Left ventricle myocardium inferior (tissue), 1 donor: ENCODE data around the gene SH3TC1. TPM values are rescaled to one million over a fixed set of nuclear protein-coding genes. Genes with fewer than 3 reads are reported as not detected.

ENCODE experiments used
- DNase-seq: peaks from one replicate; pipeline ENCODE4 v3.0.0-alpha.2; 2020
- H3K27ac ChIP-seq: fragments of 200-600 bp; replicated peaks from 2 replicates; pipeline ENCODE4 v1.8.0; 2021
- H3K27me3 ChIP-seq: fragments of 200-600 bp; 2 replicates; pipeline ENCODE4 v1.8.0; 2021; ENCODE audit warnings: low read depth
- H3K36me3 ChIP-seq: fragments of 200-600 bp; 2 replicates; pipeline ENCODE4 v1.8.0; 2021
- H3K4me1 ChIP-seq: fragments of 200-600 bp; 2 replicates; pipeline ENCODE4 v1.8.0; 2021
- H3K4me3 ChIP-seq: fragments of 200-600 bp; 2 replicates; pipeline ENCODE4 v1.8.0; 2021; ENCODE audit warnings: mild to moderate bottlenecking, moderate library complexity
- H3K9me3 ChIP-seq: fragments of 200-600 bp; replicated peaks from 2 replicates; pipeline ENCODE4 v1.8.0; 2021
- CTCF ChIP-seq: fragments of 200-600 bp; IDR thresholded peaks from 2 replicates; pipeline ENCODE4 v1.8.0; 2021; ENCODE audit warnings: antibody characterized with exemption, mild to moderate bottlenecking, borderline replicate concordance
- intact Hi-C: fragments of 100-400 bp; cut with micrococcal nuclease; formaldehyde crosslinking; loops from one replicate; pipeline ENCODE4 v1.11.0; 2022
- total RNA-seq: library from RNA; stranded (reverse); fragmentation: NEBNext Ultra II Directional; extraction: Animal tissue kit (Norgen Biotek cat#: 25700); gene quantifications from one replicate; pipeline ENCODE4 v1.2.1, GENCODE V29; 2021
- donor health status: DM: no; HTN: yes; CAD: no; lungs with severe emphysema.

SH3TC1 gene
- total RNA-seq, 1 donor from 2014 or later, result 13.6 TPM

DNA sequence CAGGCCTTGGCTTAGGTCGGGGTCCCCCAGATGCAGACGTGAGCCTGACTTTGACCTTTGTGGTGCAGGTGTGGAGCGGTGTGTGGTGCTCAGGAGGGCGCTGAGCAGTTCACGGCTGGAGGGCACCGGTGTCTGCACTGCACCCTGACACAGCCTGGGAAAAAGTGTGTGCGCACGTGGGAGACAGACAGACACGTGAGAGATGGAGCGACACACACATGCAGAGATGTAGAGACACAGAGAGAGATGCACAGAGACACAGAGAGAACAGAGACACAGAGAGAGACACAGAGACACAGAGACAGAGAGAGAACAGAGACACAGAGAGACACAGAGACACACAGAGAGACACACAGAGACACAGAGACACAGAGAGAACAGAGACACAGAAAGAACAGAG, 64.3 kb downstream of the SH3TC1 start:
- TF ChIP-seq CTCF, result no peak
- peaks cover 31% of the 10 kb centered on the region for H3K4me1 ChIP-seq
- H3K4me3 ChIP-seq, result no peak overlapping the region
- no peak overlapping the region for H3K27ac ChIP-seq
- no peaks in the 10 kb centered on the region for H3K9me3 ChIP-seq
- H3K36me3 ChIP-seq, result no peaks in the 10 kb centered on the region
- no peaks in the 10 kb centered on the region for H3K27me3 ChIP-seq
- intact Hi-C loops, result no loop called here
- no peak for DNase-seq

- no peaks in the 10 kb centered on the region for H3K9me3 ChIP-seq
- H3K4me1 ChIP-seq, result peaks cover 38% of the 10 kb centered on the region
- intact Hi-C loops, result no loop called here
- no peak for TF ChIP-seq CTCF
- no peaks in the 10 kb centered on the region for H3K36me3 ChIP-seq
- H3K27ac ChIP-seq, result no peak overlapping the region
- H3K4me3 ChIP-seq, result no peak overlapping the region
- no peaks in the 10 kb centered on the region for H3K27me3 ChIP-seq
- no peak for DNase-seq
These were observed 65.0 kb downstream of the SH3TC1 start for GRCh38 chr4:8264106-8264505.

- Histone ChIP-seq H3K4me1 (peaks cover 47% of the 10 kb centered on the region), H3K4me3 (no peak overlapping the region), H3K9me3 (no peaks in the 10 kb centered on the region), H3K36me3 (no peaks in the 10 kb centered on the region), H3K27ac (no peak overlapping the region), H3K27me3 (no peaks in the 10 kb centered on the region)
- DNase-seq, result no peak
- intact Hi-C loops, result no loop called here
- TF ChIP-seq CTCF, result no peak
These were observed 66.3 kb downstream of the SH3TC1 start for GRCh38 chr4:8265171-8265929.

GRCh38 chr4:8266088-8266487, 67.0 kb downstream of the SH3TC1 start:
- no peak for TF ChIP-seq CTCF
- no peaks in the 10 kb centered on the region for H3K27me3 ChIP-seq
- no peaks in the 10 kb centered on the region for H3K36me3 ChIP-seq
- H3K27ac ChIP-seq, result no peak overlapping the region
- intact Hi-C loops, result no loop called here
- no peak overlapping the region for H3K4me3 ChIP-seq
- peaks cover 54% of the 10 kb centered on the region for H3K4me1 ChIP-seq
- no peak for DNase-seq
- no peaks in the 10 kb centered on the region for H3K9me3 ChIP-seq

DNA sequence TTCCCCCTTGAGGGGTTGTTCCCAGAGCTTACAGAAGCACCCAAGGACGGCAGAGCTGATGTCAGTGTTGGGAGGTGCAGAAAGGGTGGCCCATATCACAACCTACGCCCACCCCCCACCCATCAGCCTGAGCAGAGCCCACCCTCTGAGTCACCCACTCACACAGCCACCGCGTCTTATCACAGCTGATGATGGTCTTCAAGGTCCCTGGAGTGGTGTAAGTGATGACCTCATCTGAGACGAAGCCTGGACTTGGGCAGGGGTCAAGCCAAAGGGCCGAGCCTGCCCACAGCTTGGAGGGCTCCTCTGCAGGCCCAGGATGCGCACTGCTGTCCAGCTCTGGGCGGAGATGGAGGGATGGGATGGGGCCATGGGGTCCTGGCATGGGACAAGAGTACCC, 67.4 kb downstream of the SH3TC1 start:
- no peaks in the 10 kb centered on the region for H3K36me3 ChIP-seq
- no peak for DNase-seq
- peaks cover 59% of the 10 kb centered on the region for H3K4me1 ChIP-seq
- no peak overlapping the region for H3K4me3 ChIP-seq
- H3K27ac ChIP-seq, result peak overlapping the region; percentile 59
- H3K27me3 ChIP-seq, result no peaks in the 10 kb centered on the region
- no peak for TF ChIP-seq CTCF
- intact Hi-C loops, result no loop called here
- H3K9me3 ChIP-seq, result no peaks in the 10 kb centered on the region
